OCI-LY1 (cell line): ENCODE results near the gene PRKACB.

Experiments
- EZH2 ChIP-seq: fragments of 200-600 bp; sonication (generic), shearing (Covaris generic); IDR thresholded peaks from 2 replicates; pipeline ENCODE4 v1.8.0; 2017; ENCODE audit warnings: borderline replicate concordance, mixed run types, mild to moderate bottlenecking, antibody characterized with exemption, low read length, moderate library complexity, mixed read lengths
- TF ChIP-seq, protein P1 (sequence below): fragments of 200-600 bp; sonication (generic), shearing (Covaris generic); IDR thresholded peaks from 2 replicates; pipeline ENCODE4 v1.5.1; 2017; ENCODE audit warnings: mild to moderate bottlenecking, antibody characterized with exemption, low read length, moderate library complexity, mixed read lengths

DNA sequence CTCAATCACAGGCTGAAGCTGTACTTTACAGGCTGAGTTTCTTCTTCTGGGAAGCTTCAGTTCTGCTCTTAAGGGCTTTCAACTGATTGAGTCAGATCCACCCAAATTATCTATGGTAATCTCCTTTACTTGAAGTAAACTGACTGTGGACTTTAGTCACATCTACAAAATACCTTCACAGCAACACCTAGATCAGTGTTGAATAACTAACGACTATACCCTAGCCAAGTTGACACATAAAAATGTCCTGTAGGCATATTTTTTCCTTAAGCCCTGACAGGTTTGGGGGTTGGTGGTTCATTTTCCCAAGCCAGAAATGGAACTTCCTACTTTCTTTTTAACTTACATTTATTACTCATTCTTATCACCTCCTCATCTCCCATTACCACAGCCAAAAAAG lies 42.9 kb upstream of the PRKACB start:
- TF ChIP-seq EZH2 = no peak
- TF ChIP-seq, protein P1, sequence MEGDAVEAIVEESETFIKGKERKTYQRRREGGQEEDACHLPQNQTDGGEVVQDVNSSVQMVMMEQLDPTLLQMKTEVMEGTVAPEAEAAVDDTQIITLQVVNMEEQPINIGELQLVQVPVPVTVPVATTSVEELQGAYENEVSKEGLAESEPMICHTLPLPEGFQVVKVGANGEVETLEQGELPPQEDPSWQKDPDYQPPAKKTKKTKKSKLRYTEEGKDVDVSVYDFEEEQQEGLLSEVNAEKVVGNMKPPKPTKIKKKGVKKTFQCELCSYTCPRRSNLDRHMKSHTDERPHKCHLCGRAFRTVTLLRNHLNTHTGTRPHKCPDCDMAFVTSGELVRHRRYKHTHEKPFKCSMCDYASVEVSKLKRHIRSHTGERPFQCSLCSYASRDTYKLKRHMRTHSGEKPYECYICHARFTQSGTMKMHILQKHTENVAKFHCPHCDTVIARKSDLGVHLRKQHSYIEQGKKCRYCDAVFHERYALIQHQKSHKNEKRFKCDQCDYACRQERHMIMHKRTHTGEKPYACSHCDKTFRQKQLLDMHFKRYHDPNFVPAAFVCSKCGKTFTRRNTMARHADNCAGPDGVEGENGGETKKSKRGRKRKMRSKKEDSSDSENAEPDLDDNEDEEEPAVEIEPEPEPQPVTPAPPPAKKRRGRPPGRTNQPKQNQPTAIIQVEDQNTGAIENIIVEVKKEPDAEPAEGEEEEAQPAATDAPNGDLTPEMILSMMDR = no peak
